IMR-90 (cell line): Measurements from ENCODE around the gene ZNF598. TPM values are rescaled to one million over a fixed set of nuclear protein-coding genes. Genes with fewer than 3 reads are reported as not detected.

ENCODE experiments used
- ATAC-seq: fragments of 200-7000 bp; cut with Tn5 transposase; 2 replicates; pipeline ENCODE4 v1.9.1; 2020; ENCODE audit warnings: low read depth, mild to moderate bottlenecking, moderate library complexity
- BruUV-seq: library from RNA; stranded (reverse); fragments of 400-500 nt; replicated peaks from 2 replicates; lab custom pipeline; 2021; lab: Mats Ljungman, UMichigan
- CTCF ChIA-PET: fragments of 300-600 bp; formaldehyde crosslinking; extraction: SDS; loops from one replicate; lab custom pipeline; 2021; ENCODE audit warnings: antibody characterized with exemption; lab: Yijun Ruan, JAX
- POLR2A ChIA-PET: fragments of 300-600 bp; sonication (Branson Sonifier 250); formaldehyde crosslinking; loops from one replicate; lab custom pipeline; 2022; ENCODE audit warnings: antibody characterized with exemption; ENCODE audit not compliant: unreplicated experiment; lab: Charles Lee
- DNase-seq: peaks from one replicate; pipeline ENCODE4 v3.0.0; 2013
- H2AFZ ChIP-seq: replicated peaks from 2 replicates; pipeline ENCODE3; 2013; ENCODE audit warnings: low read length, mild to moderate bottlenecking; ENCODE audit not compliant: poor library complexity
- H2AK5ac ChIP-seq: 2 replicates; pipeline ENCODE4 v1.6.1; 2013; ENCODE audit warnings: low read depth, low read length, inconsistent platforms
- H2AK9ac ChIP-seq: replicated peaks from 2 replicates; pipeline ENCODE3; 2013; ENCODE audit warnings: mild to moderate bottlenecking, low read depth, low read length, moderate library complexity; ENCODE audit not compliant: poor library complexity
- H2BK120ac ChIP-seq: 2 replicates; pipeline ENCODE4 v1.6.1; 2013; ENCODE audit warnings: low read depth, low read length, inconsistent platforms
- H2BK15ac ChIP-seq: 3 replicates; pipeline ENCODE4 v1.6.1; 2013; ENCODE audit warnings: low read depth, low read length, inconsistent platforms
- H2BK20ac ChIP-seq: 2 replicates; pipeline ENCODE4 v1.6.1; 2013; ENCODE audit warnings: low read depth, mild to moderate bottlenecking, inconsistent platforms, low read length, moderate library complexity
- H2BK5ac ChIP-seq: 2 replicates; pipeline ENCODE4 v1.6.1; 2013; ENCODE audit warnings: mild to moderate bottlenecking, low read depth, low read length, inconsistent platforms; ENCODE audit not compliant: poor library complexity, severe bottlenecking
- H3K14ac ChIP-seq: replicated peaks from 2 replicates; pipeline ENCODE4 v1.6.1; 2013; ENCODE audit warnings: low read depth, low read length, inconsistent platforms
- H3K18ac ChIP-seq: 2 replicates; pipeline ENCODE4 v1.6.1; 2013; ENCODE audit warnings: low read depth, low read length, control low read depth
- H3K23ac ChIP-seq: 2 replicates; pipeline ENCODE4 v1.6.1; 2013; ENCODE audit warnings: low read depth, low read length, inconsistent platforms
- H3K27ac ChIP-seq: 2 replicates; pipeline ENCODE4 v1.5.1; 2013; ENCODE audit warnings: mild to moderate bottlenecking, control low read depth, low read length; ENCODE audit not compliant: insufficient read depth
- H3K27me3 ChIP-seq: 2 replicates; pipeline ENCODE4 v1.6.1; 2013; ENCODE audit warnings: low read length; ENCODE audit not compliant: control insufficient read depth, insufficient read depth
- H3K36me3 ChIP-seq: 2 replicates; pipeline ENCODE4 v1.6.1; 2013; ENCODE audit warnings: low read length, mixed read lengths; ENCODE audit not compliant: control insufficient read depth, insufficient read depth
- H3K4ac ChIP-seq: 2 replicates; pipeline ENCODE4 v1.6.1; 2013; ENCODE audit warnings: low read depth, low read length, inconsistent platforms
- H3K4me1 ChIP-seq: 2 replicates; pipeline ENCODE4 v1.6.1; 2013; ENCODE audit warnings: low read length, mixed read lengths; ENCODE audit not compliant: control insufficient read depth, insufficient read depth
- H3K4me2 ChIP-seq: 2 replicates; pipeline ENCODE4 v1.6.1; 2013; ENCODE audit warnings: low read depth, mild to moderate bottlenecking, control low read depth, low read length, moderate library complexity
- H3K4me3 ChIP-seq: 2 replicates; pipeline ENCODE4 v1.5.1; 2013; ENCODE audit warnings: low read depth, mild to moderate bottlenecking, control low read depth, low read length, moderate library complexity; ENCODE audit not compliant: insufficient read depth
- H3K56ac ChIP-seq: 2 replicates; pipeline ENCODE4 v1.6.1; 2013; ENCODE audit warnings: low read length, inconsistent platforms; ENCODE audit not compliant: insufficient read depth; ENCODE audit errors: extremely low read depth
- H3K79me1 ChIP-seq, 2 experiments: 2 replicates each; pipeline ENCODE4 v1.6.1; 2013; ENCODE audit warnings: low read length in 2 of 2, inconsistent platforms in 1 of 2, low read depth in 1 of 2
- H3K9ac ChIP-seq: 2 replicates; pipeline ENCODE4 v1.6.1; 2013; ENCODE audit warnings: low read depth, low read length, control low read depth
- H3K9me1 ChIP-seq: 2 replicates; pipeline ENCODE4 v1.6.1; 2013; ENCODE audit warnings: low read length, inconsistent platforms; ENCODE audit not compliant: insufficient read depth
- H3K9me3 ChIP-seq: 2 replicates; pipeline ENCODE4 v1.6.1; 2013; ENCODE audit warnings: low read length; ENCODE audit not compliant: control insufficient read depth, insufficient read depth
- H4K20me1 ChIP-seq: 2 replicates; pipeline ENCODE4 v1.6.1; 2013; ENCODE audit warnings: low read length, inconsistent platforms; ENCODE audit not compliant: insufficient read depth
- H4K5ac ChIP-seq: 2 replicates; pipeline ENCODE4 v1.6.1; 2013; ENCODE audit warnings: mild to moderate bottlenecking, low read depth, low read length, control low read depth
- H4K8ac ChIP-seq, 2 experiments: 2 replicates each; pipeline ENCODE4 v1.6.1; 2013; ENCODE audit warnings: low read depth in 2 of 2, low read length in 2 of 2, control low read depth in 1 of 2, inconsistent platforms in 1 of 2
- H4K91ac ChIP-seq: 2 replicates; pipeline ENCODE4 v1.6.1; 2013; ENCODE audit warnings: low read depth, low read length, inconsistent platforms; ENCODE audit not compliant: insufficient read depth
- CHD1 ChIP-seq: IDR thresholded peaks from 2 replicates; pipeline ENCODE4 v1.6.1; 2012; ENCODE audit warnings: low read depth, low read length, improper control_type of control experiment
- RCOR1 ChIP-seq: IDR thresholded peaks from 2 replicates; pipeline ENCODE4 v1.6.1; 2012; ENCODE audit warnings: mild to moderate bottlenecking, low read length, improper control_type of control experiment; ENCODE audit not compliant: insufficient replicate concordance
- WGBS, 2 experiments: methylation state at CpG; one replicate each; pipeline versions ENCODE4 v1.1.5 to v1.1.7; 2013; ENCODE audit warnings: missing lambda C conversion rate in 2 of 2; ENCODE audit not compliant: insufficient read length in 1 of 2; ENCODE audit errors: extremely low coverage in 2 of 2; 5-methylcytosine and 5-hydroxymethylcytosine counted together
- dilution Hi-C: fragments of 300-500 bp; cut with HindIII; formaldehyde crosslinking; loops from one replicate; pipeline ENCODE4 v1.14.3; 2018; ENCODE audit warnings: low sequenced_read_pairs; ENCODE audit not compliant: unreplicated experiment
- in situ Hi-C: fragments of 300-500 bp; cut with MboI; formaldehyde crosslinking; loops from 3 replicates; pipeline ENCODE4 v1.14.3; 2019; ENCODE audit warnings: low sequenced_read_pairs, inconsistent platforms, mixed read lengths
- intact Hi-C: fragments of 100-400 bp; cut with micrococcal nuclease; formaldehyde crosslinking; loops from 2 replicates; pipeline ENCODE4 v1.10.0; 2022
- polyA plus RNA-seq, 3 experiments: library from polyadenylated mRNA; depleted of rRNA; stranded (reverse); fragments of >200 nt; gene quantifications; 2 replicates each; pipeline ENCODE4 v1.2.3, GENCODE V29; 2012; ENCODE audit warnings: low replicate concordance in 1 of 3
- total RNA-seq: library from RNA; depleted of rRNA; stranded (reverse); fragments of >200 nt; gene quantifications from 2 replicates; pipeline ENCODE4 v1.2.3, GENCODE V29; 2012

Gene ZNF598
- total and polyA plus RNA-seq, 2 of the 4 experiments (the other 2 are of a cell fraction): 3.4 to 36.4 TPM

DNA sequence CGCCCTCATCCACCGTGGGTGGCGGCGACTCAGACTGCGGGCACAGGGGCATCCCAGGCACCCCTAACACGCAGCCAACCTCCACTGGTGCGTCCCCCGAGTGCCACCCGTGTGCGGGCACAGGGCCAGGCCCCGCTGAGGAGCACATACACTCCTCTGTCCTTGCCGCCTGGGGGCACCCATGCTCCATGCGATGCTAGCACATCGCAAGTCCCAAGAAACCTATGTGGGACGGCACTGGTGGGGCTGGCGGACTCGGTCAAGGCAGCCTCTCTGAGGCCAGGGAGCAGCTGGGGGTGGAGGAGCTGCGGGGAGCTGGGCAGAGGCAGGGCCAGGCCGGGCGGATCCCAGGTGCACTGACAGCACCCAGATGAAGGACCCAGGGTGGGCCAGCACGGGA lies 4.0 kb downstream of the ZNF598 start:
- dilution Hi-C loops: no loop called here

More for the DNA sequence above, 4.0 kb downstream of the ZNF598 start:
- peaks cover 37% of the 10 kb centered on the region for H3K36me3 ChIP-seq
- 86% methylated on average over 9 of the region's 21 CpGs; no CpG with 5 or more reads in 1 of the 2 experiments for WGBS, 2 experiments
- intact Hi-C loops (no loop called here), in situ Hi-C loops (no loop called here)
- H3K56ac ChIP-seq: no peak overlapping the region
- H3K4me3 ChIP-seq: no peak overlapping the region
- H2AFZ ChIP-seq: no peak overlapping the region
- H3K27me3 ChIP-seq: no peaks in the 10 kb centered on the region
- ATAC-seq (no peak), DNase-seq (no peak)
- H2BK15ac ChIP-seq: no peak overlapping the region
- TF ChIP-seq RCOR1 (no peak), CHD1 (no peak)
- no peak overlapping the region for H4K5ac ChIP-seq
- no peak overlapping the region for H2BK120ac ChIP-seq
- H2BK5ac ChIP-seq: no peak overlapping the region
- peaks cover 19 to 90% of the 10 kb centered on the region in 2 experiments; a peak in 3 of 4 replicates for H3K79me1 ChIP-seq
- H3K23ac ChIP-seq: no peak overlapping the region; the same call in 1 of the 2 replicates
- H3K27ac ChIP-seq: no peak overlapping the region
- no peak overlapping the region for H3K4me2 ChIP-seq
- 0 out of 2 replicates have a peak overlapping the region, but pooled peaks have one; percentile 16 for H2AK5ac ChIP-seq
- no peaks in the 10 kb centered on the region for H3K9me3 ChIP-seq
- no peak overlapping the region for H3K14ac ChIP-seq
- no peak overlapping the region for H3K9ac ChIP-seq
- no TSS peak for BruUV-seq
- H3K4me1 ChIP-seq: peaks cover 27% of the 10 kb centered on the region
- H4K20me1 ChIP-seq: peaks cover 79% of the 10 kb centered on the region
- no peak overlapping the region for H4K91ac ChIP-seq
- H3K9me1 ChIP-seq: peaks cover 8% of the 10 kb centered on the region; the same call in 1 of the 2 replicates
- no peak overlapping the region for H2AK9ac ChIP-seq
- POLR2A ChIA-PET: no interaction called here
- H4K8ac ChIP-seq: no peak overlapping the region
- CTCF ChIA-PET: no interaction called here
- no peak overlapping the region for H3K4ac ChIP-seq
- no peak overlapping the region for H3K18ac ChIP-seq
- no peak overlapping the region for H2BK20ac ChIP-seq
